Suprapubic skin (tissue), 4 donors: Measurements from ENCODE around the gene INPP5K.

Source experiments
- CTCF ChIP-seq, 2 donors: fragments of 200-600 bp in 1 of 2; fragments of 450-650 bp in 1 of 2; sonication (generic) in 1 of 2; IDR thresholded peaks; one replicate each; pipeline ENCODE4 v1.5.1; 2016 to 2019; ENCODE audit warnings: antibody characterized with exemption in 2 of 2, mild to moderate bottlenecking in 1 of 2, moderate library complexity in 1 of 2
- EP300 ChIP-seq: sonication (generic); formaldehyde crosslinking; IDR thresholded peaks from one replicate; pipeline ENCODE4 v1.6.1; 2017; ENCODE audit warnings: antibody characterized with exemption
- POLR2A ChIP-seq, 2 donors: fragments of 450-650 bp; IDR thresholded peaks; one replicate each; pipeline ENCODE4 v1.6.1; 2017; ENCODE audit warnings: antibody characterized with exemption in 2 of 2, mild to moderate bottlenecking in 2 of 2, moderate library complexity in 2 of 2
- POLR2AphosphoS5 ChIP-seq, 3 donors: sonication (generic); formaldehyde crosslinking; IDR thresholded peaks; one replicate each; pipeline ENCODE4 v1.6.1; 2017; ENCODE audit warnings: antibody characterized with exemption in 3 of 3

- no peak for TF ChIP-seq POLR2A (IDR thresholded peaks at IDR 0.05)
- no peak for TF ChIP-seq CTCF (IDR thresholded peaks at IDR 0.05)
- TF ChIP-seq EP300 = no peak
- no peak for TF ChIP-seq POLR2AphosphoS5 (IDR thresholded peaks at IDR 0.05)
Observed at GRCh38 chr17:1461198-1461944, 55.0 kb downstream of the INPP5K start.
